ENCODE data around the gene PDLIM1. TPM values are rescaled to one million over a fixed set of nuclear protein-coding genes. Genes with fewer than 3 reads are reported as not detected.

The PDLIM1 gene
- polyA plus RNA-seq, 1 donor (not counting 4 experiments of a cell fraction or from before 2014, with no cell fraction given) = 298 TPM

DNA sequence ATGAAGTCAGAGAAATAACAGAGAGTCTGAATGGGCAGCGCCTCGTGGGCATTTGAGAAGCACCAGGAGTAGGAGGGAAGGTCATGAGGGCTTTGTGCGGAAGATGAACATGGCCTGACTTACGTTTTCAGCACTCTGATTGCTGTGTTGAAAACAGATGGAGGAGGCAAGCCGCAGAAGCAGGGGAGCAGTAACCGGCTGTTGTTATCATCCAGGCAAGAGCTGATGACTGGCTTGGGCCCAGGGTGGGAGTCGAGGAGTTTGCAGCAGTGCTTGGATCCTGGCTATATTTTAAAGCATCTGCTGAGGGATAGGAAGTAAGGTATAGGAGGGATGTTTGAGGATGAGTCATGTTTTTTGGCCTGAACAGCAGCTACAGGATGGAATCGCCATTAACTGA, 12.7 kb upstream of the PDLIM1 start:
- Histone ChIP-seq H3K27ac (ENCODE audit: control insufficient read depth, insufficient read depth, low read length) (no peak overlapping the region), H3K36me3 (ENCODE audit: control insufficient read depth in 2 of 2, extremely low read depth in 1 of 2, insufficient read depth in 2 of 2, low read length in 2 of 2) (no peaks in the 10 kb centered on the region), H3K4me1 (ENCODE audit: control insufficient read depth, extremely low read depth, insufficient read depth, low read length) (peaks cover 12% of the 10 kb centered on the region), H3K9me3 (ENCODE audit: control insufficient read depth, low read depth, low read length) (no peaks in the 10 kb centered on the region), H3K79me2 (ENCODE audit: control insufficient read depth, insufficient read depth, low read length) (no peaks in the 10 kb centered on the region), H3K4me3 (ENCODE audit: control insufficient read depth in 2 of 3, extremely low read depth in 1 of 3, insufficient read depth in 2 of 3, low read depth in 1 of 3, low read length in 3 of 3) (no peak overlapping the region), H3K27me3 (ENCODE audit: control insufficient read depth, extremely low read depth, insufficient read depth, low read length) (no peaks in the 10 kb centered on the region), H2AFZ (ENCODE audit: control insufficient read depth, low read length) (no peak overlapping the region), H3K9me1 (ENCODE audit: control insufficient read depth, extremely low read depth, insufficient read depth, low read length) (no peaks in the 10 kb centered on the region), H3K9ac (ENCODE audit: control insufficient read depth, extremely low read depth, insufficient read depth, low read length) (no peak overlapping the region), H3K4me2 (ENCODE audit: control insufficient read depth, extremely low read depth, insufficient read depth, low read depth, low read length) (no peak overlapping the region), H4K20me1 (ENCODE audit: control insufficient read depth, extremely low read depth, insufficient read depth, low read length) (no peaks in the 10 kb centered on the region)
- dilution Hi-C loops (cut with MboI; ENCODE audit: extremely low pct_ligation_motif_present, low sequenced_read_pairs) = no loop called here
- peak; percentile 55 for FAIRE-seq
- DNase-seq (ENCODE audit: low read depth, low spot score) = no peak
- no peak for TF ChIP-seq EZH2 (IDR thresholded peaks at IDR 0.05; ENCODE audit: low read length)
- TF ChIP-seq, protein P1, sequence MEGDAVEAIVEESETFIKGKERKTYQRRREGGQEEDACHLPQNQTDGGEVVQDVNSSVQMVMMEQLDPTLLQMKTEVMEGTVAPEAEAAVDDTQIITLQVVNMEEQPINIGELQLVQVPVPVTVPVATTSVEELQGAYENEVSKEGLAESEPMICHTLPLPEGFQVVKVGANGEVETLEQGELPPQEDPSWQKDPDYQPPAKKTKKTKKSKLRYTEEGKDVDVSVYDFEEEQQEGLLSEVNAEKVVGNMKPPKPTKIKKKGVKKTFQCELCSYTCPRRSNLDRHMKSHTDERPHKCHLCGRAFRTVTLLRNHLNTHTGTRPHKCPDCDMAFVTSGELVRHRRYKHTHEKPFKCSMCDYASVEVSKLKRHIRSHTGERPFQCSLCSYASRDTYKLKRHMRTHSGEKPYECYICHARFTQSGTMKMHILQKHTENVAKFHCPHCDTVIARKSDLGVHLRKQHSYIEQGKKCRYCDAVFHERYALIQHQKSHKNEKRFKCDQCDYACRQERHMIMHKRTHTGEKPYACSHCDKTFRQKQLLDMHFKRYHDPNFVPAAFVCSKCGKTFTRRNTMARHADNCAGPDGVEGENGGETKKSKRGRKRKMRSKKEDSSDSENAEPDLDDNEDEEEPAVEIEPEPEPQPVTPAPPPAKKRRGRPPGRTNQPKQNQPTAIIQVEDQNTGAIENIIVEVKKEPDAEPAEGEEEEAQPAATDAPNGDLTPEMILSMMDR (optimal IDR thresholded peaks at IDR 0.05 in 1 of 3, IDR thresholded peaks at IDR 0.05 in 1 of 3, conservative IDR thresholded peaks at IDR 0.05 in 1 of 3; ENCODE audit: extremely low read depth in 1 of 3, insufficient read depth in 2 of 3, low read length in 3 of 3) = no peak

DNA sequence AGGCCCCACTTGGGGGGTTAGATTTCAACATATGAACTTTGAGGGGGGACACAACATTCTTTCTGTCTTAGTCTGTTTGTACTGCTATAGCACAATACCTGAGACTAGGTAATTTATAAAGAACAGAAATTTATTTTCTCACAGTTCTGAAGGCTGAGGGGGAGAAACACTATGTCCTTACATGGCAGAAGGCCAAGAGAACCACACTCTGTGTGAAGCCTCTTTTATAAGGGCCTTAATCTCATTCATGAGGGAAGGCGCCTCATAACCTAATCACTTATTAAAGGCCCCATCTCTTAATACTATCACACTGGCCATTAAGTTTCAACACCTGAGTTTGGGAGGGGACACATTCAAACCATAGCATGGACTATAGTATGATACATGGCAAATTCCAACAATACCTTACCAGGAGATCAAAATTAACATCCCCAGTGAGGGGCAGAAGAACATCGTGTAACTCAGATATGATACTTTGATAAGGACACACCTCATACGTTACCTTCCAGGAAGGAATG, 9.3 kb upstream of the PDLIM1 start:
- Histone ChIP-seq H4K20me1 (ENCODE audit: control insufficient read depth, extremely low read depth, insufficient read depth, low read length) (no peaks in the 10 kb centered on the region), H3K79me2 (ENCODE audit: control insufficient read depth, insufficient read depth, low read length) (no peaks in the 10 kb centered on the region), H3K27ac (ENCODE audit: control insufficient read depth, insufficient read depth, low read length) (no peak overlapping the region), H3K4me1 (ENCODE audit: control insufficient read depth, extremely low read depth, insufficient read depth, low read length) (peaks cover 14% of the 10 kb centered on the region), H3K27me3 (ENCODE audit: control insufficient read depth, extremely low read depth, insufficient read depth, low read length) (no peaks in the 10 kb centered on the region), H3K9me1 (ENCODE audit: control insufficient read depth, extremely low read depth, insufficient read depth, low read length) (no peaks in the 10 kb centered on the region), H2AFZ (ENCODE audit: control insufficient read depth, low read length) (no peak overlapping the region), H3K9me3 (ENCODE audit: control insufficient read depth, low read depth, low read length) (no peaks in the 10 kb centered on the region), H3K36me3 (ENCODE audit: control insufficient read depth in 2 of 2, extremely low read depth in 1 of 2, insufficient read depth in 2 of 2, low read length in 2 of 2) (no peaks in the 10 kb centered on the region), H3K4me3 (ENCODE audit: control insufficient read depth in 2 of 3, extremely low read depth in 1 of 3, insufficient read depth in 2 of 3, low read depth in 1 of 3, low read length in 3 of 3) (no peak overlapping the region), H3K9ac (ENCODE audit: control insufficient read depth, extremely low read depth, insufficient read depth, low read length) (no peak overlapping the region), H3K4me2 (ENCODE audit: control insufficient read depth, extremely low read depth, insufficient read depth, low read depth, low read length) (no peak overlapping the region)
- FAIRE-seq (peak; percentile 57), DNase-seq (ENCODE audit: low read depth, low spot score) (no peak)
- TF ChIP-seq, protein P1 (optimal IDR thresholded peaks at IDR 0.05 in 1 of 3, IDR thresholded peaks at IDR 0.05 in 1 of 3, conservative IDR thresholded peaks at IDR 0.05 in 1 of 3; ENCODE audit: extremely low read depth in 1 of 3, insufficient read depth in 2 of 3, low read length in 3 of 3) = no peak
- no peak for TF ChIP-seq EZH2 (IDR thresholded peaks at IDR 0.05; ENCODE audit: low read length)
- dilution Hi-C loops (cut with MboI; ENCODE audit: extremely low pct_ligation_motif_present, low sequenced_read_pairs) = no loop called here

Data from keratinocyte (primary cell).